HG03108 (cell line): ENCODE results near the gene NAALADL2.

Source experiments
- ATAC-seq: cut with Tn5 transposase; IDR thresholded peaks from one replicate; pipeline ENCODE4 v1.9.1; 2021; ENCODE audit warnings: moderate library complexity; ENCODE audit not compliant: unreplicated experiment

NAALADL2 gene

GRCh38 chr3:174884776-174885568 is 25.8 kb downstream of the NAALADL2 start:
- no peak for ATAC-seq

DNA sequence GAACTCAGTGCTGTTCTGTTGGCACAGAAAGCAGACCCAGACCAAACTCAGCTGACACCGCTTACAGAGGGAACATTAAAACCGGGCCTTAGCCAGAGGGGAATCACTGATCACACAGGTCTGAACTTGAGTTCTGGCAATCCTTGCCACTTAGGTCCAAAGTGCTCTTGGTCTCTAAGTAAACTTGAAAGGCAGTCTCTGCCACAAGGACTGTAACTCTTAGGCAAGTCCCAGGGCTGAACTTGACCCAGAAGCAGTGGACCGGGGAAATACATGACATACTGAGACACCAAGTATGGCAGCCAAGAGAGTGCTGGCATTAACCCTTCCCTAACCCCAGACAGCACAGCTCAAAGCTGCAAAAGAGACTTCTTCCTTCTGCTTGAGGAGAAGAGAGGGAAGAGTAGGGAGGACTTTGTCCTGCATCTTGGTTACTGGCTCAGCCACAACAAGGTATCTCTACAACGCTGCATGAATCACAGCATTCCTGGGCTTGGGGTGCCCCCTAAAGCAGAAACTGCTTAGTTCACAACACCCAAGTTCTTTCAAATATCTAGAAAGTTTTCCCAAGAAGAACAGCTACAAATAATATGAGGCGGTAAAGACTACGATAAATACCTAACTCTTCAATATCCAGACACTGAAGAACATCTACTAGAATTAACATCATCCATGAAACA is 32.5 kb downstream of the NAALADL2 start:
- no peak for ATAC-seq

DNA sequence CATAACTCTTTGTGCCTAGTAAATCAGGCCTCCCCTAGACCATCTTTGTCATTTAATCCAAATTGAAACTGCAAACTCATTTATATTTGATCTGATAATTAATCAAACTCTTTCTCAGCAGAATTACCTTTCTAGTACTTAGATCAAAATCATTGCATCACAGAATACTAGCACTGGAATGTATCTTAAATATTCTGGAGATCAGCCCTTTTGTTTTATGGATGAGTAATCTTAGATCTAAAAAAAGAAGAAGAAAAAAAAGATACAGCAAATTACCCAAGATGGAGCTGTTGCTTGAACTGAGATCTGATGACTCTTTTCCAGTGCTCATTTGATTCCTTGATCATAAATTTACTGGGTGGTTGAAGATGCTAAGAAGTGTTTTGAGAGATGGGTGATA is 47.9 kb downstream of the NAALADL2 start:
- ATAC-seq, result no peak

DNA sequence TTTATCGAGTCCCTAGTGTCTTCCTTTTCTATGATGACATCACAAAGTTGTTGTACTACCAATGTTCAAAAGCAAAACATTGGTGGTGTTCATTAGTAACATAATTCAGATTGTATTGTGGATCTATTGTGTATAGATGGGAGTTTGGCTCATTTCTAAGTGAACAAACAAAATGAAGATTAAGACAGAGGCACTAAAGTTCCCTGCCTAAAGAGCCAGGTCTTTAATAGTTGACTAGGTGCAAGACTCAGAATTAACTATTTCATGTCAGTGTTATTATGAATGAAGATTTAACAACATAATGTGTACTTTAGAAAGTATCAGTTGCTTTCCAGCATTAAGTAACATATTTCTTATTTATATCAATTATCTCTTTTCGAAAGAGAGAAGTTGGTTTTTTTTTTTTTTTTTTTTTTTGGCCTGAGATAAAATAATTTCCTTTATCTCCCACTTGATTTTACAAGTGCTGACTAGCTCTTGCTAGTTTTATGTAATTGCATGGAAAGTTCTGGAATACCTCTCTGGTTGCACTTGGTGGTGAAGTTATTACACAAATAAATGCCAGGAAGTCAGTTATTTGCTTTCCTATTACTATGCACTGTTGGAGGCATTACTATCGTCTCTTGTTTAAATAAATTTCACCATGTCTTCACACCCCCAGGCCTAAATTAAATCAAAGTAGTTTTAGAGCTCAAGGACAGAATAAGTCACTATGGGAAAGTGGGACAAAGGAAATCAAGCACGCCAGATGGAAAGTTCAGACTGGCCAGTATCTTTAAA is 48.7 kb downstream of the NAALADL2 start:
- ATAC-seq, result no peak

DNA sequence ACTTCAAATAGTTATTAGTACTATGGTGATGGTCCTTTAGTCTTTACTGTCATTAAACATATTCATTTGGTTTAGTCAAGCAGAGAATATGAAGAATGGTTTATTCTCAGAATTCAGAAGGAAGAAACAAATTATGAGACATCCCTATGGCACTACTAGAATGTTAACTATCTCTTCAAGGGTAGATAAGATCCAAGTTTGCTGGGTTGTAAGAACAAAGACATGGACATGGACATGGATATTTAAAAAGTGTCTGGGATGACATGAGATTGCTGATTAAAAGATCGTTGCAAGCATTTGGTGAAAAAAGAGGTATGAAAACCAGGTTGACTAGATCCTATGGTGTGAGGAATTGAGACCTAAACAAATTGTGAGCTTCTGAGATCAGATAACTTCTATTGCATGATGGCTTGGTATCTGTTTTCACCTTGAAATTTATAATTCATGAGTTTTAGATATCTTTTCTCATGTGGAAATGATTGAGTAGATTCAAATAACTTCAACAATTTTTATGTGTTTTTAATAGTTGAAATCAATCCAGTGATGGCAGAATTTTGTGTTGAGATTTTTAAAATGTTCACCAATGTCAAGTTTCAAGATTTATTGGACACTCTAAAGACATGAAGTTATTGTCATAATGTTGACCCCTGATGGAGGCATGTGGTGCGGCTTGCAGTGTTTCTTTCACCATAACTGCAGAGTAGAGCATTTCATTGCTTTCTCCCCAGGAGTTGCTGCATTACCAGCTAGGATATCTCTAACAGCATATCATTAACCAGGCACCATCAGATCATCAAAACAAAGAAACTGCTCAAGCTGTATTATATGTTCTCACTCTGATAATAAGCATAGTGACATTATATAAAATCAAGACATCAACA is 72.6 kb downstream of the NAALADL2 start:
- no peak for ATAC-seq

GRCh38 chr3:174936590-174936989 is 77.5 kb downstream of the NAALADL2 start:
- ATAC-seq, result no peak

GRCh38 chr3:174937478-174937877 is 78.3 kb downstream of the NAALADL2 start:
- ATAC-seq, result no peak

DNA sequence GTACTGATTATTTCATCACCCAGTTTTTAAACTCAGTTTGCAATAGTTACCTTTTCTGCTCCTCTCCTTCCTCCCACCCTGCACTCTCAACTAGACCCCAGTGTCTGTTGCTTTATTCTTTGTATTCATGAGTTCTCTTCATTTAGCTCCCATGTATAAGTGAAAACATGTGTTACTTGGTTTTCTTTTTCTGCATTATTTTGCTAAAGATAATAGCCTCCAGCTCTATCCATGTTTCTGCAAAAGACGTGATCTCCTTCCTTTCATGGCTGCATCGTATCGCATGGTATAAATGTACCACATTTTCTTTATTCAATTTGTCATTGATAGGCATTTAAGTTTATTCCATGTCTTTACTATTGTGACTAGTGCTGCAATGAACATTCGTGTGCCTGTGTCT is 79.0 kb downstream of the NAALADL2 start:
- ATAC-seq, result no peak

- no peak for ATAC-seq
These were observed 81.0 kb downstream of the NAALADL2 start for GRCh38 chr3:174940151-174940550.

- no peak for ATAC-seq
These were observed 86.1 kb downstream of the NAALADL2 start for GRCh38 chr3:174945276-174945675.

DNA sequence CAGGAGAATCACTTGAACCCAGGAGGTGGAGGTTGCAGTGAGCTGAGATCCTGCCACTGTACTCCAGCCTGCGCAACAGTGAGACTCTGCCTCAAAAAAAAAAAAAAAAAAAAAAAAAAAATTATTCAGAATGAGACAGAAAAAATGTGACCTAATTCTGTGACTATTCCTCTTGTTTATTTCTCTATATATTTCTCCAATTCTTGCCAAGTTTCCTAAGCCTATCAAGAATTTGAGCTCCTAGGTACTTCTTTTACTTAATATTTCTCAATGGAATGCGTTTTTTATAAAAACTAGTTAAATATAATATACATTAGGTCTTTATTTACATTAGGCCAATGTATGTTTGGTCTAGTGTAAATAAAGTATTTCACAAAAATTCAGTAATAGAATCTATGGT is 86.8 kb downstream of the NAALADL2 start:
- no peak for ATAC-seq

GRCh38 chr3:174949523-174949922 is 90.4 kb downstream of the NAALADL2 start:
- ATAC-seq, result no peak

- no peak for ATAC-seq
These were observed 91.9 kb downstream of the NAALADL2 start for GRCh38 chr3:174951034-174951433.

DNA sequence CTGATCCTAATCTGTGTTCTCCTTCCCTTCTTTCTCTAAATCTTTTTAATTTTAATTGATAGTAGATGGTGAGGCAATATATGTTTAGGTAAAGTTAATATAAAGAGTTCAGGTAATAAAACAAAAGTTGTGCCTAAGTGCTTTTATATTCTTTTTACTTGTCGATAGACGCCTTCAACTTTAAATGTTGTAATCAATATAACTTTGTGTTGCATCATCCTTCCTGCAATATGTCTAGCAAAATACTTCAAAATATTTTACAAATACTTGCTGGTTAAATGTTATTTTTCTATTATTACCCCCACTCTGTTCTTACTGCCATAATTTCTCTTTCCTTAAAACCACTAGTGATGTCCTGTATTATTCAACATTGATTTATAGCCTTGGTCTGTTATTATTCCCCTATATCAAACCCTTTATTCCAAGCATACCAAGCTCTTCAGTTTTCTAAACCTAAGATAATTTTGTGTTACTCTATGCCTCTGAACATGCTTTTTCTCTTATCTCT is 92.4 kb downstream of the NAALADL2 start:
- no peak for ATAC-seq

DNA sequence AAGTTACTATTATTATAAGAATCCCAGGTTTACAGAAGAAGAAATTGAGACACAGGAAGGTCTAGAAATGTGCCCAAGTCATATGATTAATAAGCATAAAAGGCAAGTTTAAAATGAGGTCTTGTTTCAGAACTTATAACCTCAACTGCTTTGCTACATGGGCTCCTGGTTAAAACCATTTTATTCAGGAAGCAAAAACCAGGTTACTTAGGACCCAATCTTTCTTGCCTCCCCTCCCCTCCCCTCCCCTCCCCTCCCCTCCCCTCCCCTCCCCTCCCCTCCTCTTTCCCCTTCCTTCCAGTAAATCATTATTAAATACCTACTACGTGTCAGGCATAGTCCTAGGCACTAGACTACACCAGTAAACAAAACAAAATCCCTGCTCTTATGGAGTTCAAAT is 93.9 kb downstream of the NAALADL2 start:
- no peak for ATAC-seq

DNA sequence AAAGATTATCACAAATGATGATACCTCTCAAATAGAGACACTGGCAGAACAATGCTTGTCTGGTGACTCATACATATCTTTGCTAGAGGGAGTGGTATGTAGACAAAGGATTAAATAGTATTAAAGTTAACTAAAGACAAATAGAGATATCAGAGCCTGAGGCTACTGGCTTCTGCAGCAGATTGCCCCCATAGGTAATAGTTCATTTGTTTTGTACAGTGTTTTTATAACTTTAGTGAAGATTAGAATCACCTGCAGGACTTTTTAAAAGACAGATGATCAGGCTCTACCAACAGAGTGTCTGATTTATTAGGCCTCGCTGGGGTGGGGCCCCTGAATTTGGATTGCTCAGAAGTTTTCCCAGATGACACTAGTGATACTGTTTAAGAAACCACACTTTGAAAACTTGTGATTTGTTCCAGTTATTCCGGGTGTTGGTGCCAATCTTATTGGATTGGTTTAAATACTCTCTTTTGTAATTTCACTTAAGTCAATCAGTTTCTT is 96.4 kb downstream of the NAALADL2 start:
- ATAC-seq, result no peak

- ATAC-seq, result no peak
These were observed 97.9 kb downstream of the NAALADL2 start for GRCh38 chr3:174957081-174957480.

DNA sequence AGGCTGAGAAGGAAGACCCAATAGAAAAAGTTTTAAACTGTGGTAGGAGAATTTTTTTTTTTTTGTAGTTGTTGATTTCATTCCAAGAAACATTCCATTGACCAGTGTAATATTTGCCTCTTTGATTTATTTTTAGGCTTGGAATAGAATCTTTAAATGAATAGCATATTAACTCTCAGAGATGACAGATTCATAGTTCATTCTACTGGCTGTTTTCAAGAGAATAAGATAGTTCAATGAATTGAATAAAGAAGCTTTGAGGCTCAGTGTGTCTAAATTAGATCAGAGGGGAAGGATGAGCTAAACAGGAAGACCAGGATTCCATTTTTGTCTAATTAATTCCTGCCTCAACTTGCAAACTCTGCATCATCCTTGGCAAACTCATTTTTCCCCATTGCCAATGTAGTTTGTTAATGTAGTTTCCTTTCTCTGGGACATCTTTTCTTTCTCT is 98.4 kb downstream of the NAALADL2 start:
- no peak for ATAC-seq

- ATAC-seq, result no peak
These were observed 99.7 kb downstream of the NAALADL2 start for GRCh38 chr3:174958671-174959328.
